Testis (tissue), 2 donors: Measurements from ENCODE around the gene CEBPG.

ENCODE experiments used
- POLR2A ChIP-seq: fragments of 450-650 bp; IDR thresholded peaks from one replicate; pipeline ENCODE4 v1.6.1; 2017; ENCODE audit warnings: antibody characterized with exemption, mild to moderate bottlenecking, moderate library complexity
- TF ChIP-seq, protein P1 (sequence below), 3 experiments: fragments of 450-650 bp in 2 of 3; fragments of 200-600 bp in 1 of 3; sonication (generic) in 1 of 3; IDR thresholded peaks; one replicate each; pipeline ENCODE4 v1.5.1; 2016 to 2019; ENCODE audit warnings: antibody characterized with exemption in 3 of 3, mild to moderate bottlenecking in 2 of 3, moderate library complexity in 1 of 3

DNA sequence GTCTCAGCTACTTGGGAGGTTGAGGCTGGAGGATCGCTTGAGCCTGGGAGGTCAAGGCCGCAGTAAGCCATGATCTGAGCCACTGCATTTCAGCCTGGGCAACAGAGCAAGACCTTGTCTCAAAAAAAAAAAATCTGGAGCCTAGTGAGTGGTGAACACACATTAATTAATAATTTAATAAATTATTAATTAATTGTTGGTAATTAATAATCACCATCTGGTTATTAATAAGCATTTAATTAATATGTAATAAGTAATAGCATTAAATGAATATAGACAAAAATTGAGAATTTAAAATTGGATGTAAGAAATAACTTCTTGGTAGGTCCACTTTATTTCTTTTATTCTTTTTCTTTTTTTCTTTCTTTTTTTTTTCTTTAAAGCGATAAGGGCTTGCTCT lies 39.2 kb upstream of the CEBPG start:
- TF ChIP-seq, protein P1, sequence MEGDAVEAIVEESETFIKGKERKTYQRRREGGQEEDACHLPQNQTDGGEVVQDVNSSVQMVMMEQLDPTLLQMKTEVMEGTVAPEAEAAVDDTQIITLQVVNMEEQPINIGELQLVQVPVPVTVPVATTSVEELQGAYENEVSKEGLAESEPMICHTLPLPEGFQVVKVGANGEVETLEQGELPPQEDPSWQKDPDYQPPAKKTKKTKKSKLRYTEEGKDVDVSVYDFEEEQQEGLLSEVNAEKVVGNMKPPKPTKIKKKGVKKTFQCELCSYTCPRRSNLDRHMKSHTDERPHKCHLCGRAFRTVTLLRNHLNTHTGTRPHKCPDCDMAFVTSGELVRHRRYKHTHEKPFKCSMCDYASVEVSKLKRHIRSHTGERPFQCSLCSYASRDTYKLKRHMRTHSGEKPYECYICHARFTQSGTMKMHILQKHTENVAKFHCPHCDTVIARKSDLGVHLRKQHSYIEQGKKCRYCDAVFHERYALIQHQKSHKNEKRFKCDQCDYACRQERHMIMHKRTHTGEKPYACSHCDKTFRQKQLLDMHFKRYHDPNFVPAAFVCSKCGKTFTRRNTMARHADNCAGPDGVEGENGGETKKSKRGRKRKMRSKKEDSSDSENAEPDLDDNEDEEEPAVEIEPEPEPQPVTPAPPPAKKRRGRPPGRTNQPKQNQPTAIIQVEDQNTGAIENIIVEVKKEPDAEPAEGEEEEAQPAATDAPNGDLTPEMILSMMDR (IDR thresholded peaks at IDR 0.05) = no peak
- no peak for TF ChIP-seq POLR2A
